GM12891 (cell line): ENCODE results near the gene EIF2B5.

Experiments
- PAX5 ChIP-seq: IDR thresholded peaks from 2 replicates; pipeline ENCODE4 v1.6.1; 2011; ENCODE audit warnings: low read length, moderate library complexity, mild to moderate bottlenecking; ENCODE audit not compliant: insufficient read depth, severe bottlenecking
- POLR2A ChIP-seq: IDR thresholded peaks from 2 replicates; pipeline ENCODE4 v1.6.1; 2011; ENCODE audit warnings: low read depth, low read length, control low read depth
- POLR2AphosphoS5 ChIP-seq: IDR thresholded peaks from 2 replicates; pipeline ENCODE4 v1.6.1; 2011; ENCODE audit warnings: low read depth, low read length, control low read depth
- POU2F2 ChIP-seq: IDR thresholded peaks from 2 replicates; pipeline ENCODE4 v1.6.1; 2011; ENCODE audit warnings: low read depth, mild to moderate bottlenecking, control low read depth, low read length, moderate library complexity
- SPI1 ChIP-seq: IDR thresholded peaks from 2 replicates; pipeline ENCODE4 v1.6.1; 2011; ENCODE audit warnings: low read depth, low read length, control low read depth
- TAF1 ChIP-seq: IDR thresholded peaks from 2 replicates; pipeline ENCODE4 v1.6.1; 2011; ENCODE audit warnings: low read depth, low read length, control low read depth

- TF ChIP-seq POLR2A: no peak
- TF ChIP-seq POLR2AphosphoS5: no peak
- TF ChIP-seq TAF1: no peak
- TF ChIP-seq PAX5: no peak
- no peak for TF ChIP-seq POU2F2
- TF ChIP-seq SPI1: no peak
Observed at GRCh38 chr3:184176377-184177330, 41.5 kb downstream of the EIF2B5 start.
